MM.1S (cell line): ENCODE results near the gene NUDT21.

Source experiments
- DNase-seq: peaks from one replicate; pipeline ENCODE4 v3.0.0-alpha.2; 2015
- H2AFZ ChIP-seq: fragments of 300-600 bp; sonication (generic); 2 replicates; pipeline ENCODE4 v1.6.0; 2016; ENCODE audit warnings: antibody characterized with exemption, low read length
- H3F3A ChIP-seq: fragments of 300-600 bp; sonication (generic); 2 replicates; pipeline ENCODE4 v1.6.1; 2016; ENCODE audit warnings: mild to moderate bottlenecking, antibody characterized with exemption, low read length, moderate library complexity, mixed read lengths; ENCODE audit not compliant: insufficient read depth
- H3K27ac ChIP-seq: fragments of 300-600 bp; sonication (generic); 2 replicates; pipeline ENCODE4 v1.5.1; 2016; ENCODE audit warnings: mild to moderate bottlenecking, low read length
- H3K27me3 ChIP-seq: fragments of 300-600 bp; sonication (generic); replicated peaks from 2 replicates; pipeline ENCODE4 v1.6.0; 2016; ENCODE audit warnings: low read length; ENCODE audit not compliant: insufficient read depth
- H3K36me3 ChIP-seq: fragments of 300-600 bp; sonication (generic); replicated peaks from 2 replicates; pipeline ENCODE4 v1.6.1; 2016; ENCODE audit warnings: mild to moderate bottlenecking, low read length, mixed read lengths; ENCODE audit not compliant: insufficient read depth
- H3K4me1 ChIP-seq: fragments of 300-600 bp; sonication (generic); 2 replicates; pipeline ENCODE4 v1.6.1; 2016; ENCODE audit warnings: low read length, mixed read lengths
- H3K4me2 ChIP-seq: fragments of 300-600 bp; sonication (generic); 2 replicates; pipeline ENCODE4 v1.6.0; 2016; ENCODE audit warnings: low read depth, low read length
- H3K4me3 ChIP-seq: fragments of 300-600 bp; sonication (generic); 2 replicates; pipeline ENCODE4 v1.5.1; 2016; ENCODE audit warnings: low read length, mixed read lengths
- H3K79me2 ChIP-seq: fragments of 300-600 bp; sonication (generic); 2 replicates; pipeline ENCODE4 v1.6.1; 2016; ENCODE audit warnings: mixed run types, low read length, mixed read lengths
- H3K9ac ChIP-seq: fragments of 300-600 bp; sonication (generic); 2 replicates; pipeline ENCODE4 v1.6.1; 2016; ENCODE audit warnings: low read length, mixed read lengths
- H3K9me2 ChIP-seq: fragments of 300-600 bp; sonication (generic); replicated peaks from 2 replicates; pipeline ENCODE4 v1.6.1; 2016; ENCODE audit warnings: mild to moderate bottlenecking, low read length, mixed read lengths; ENCODE audit not compliant: insufficient read depth
- H3K9me3 ChIP-seq: fragments of 300-600 bp; sonication (generic); replicated peaks from 2 replicates; pipeline ENCODE4 v1.6.1; 2016; ENCODE audit warnings: mild to moderate bottlenecking, low read length, mixed read lengths; ENCODE audit not compliant: insufficient read depth
- H4K20me1 ChIP-seq: fragments of 300-600 bp; sonication (generic); 2 replicates; pipeline ENCODE4 v1.6.1; 2016; ENCODE audit warnings: mild to moderate bottlenecking, low read length, moderate library complexity, mixed read lengths; ENCODE audit not compliant: insufficient read depth
- EZH2 ChIP-seq: fragments of 300-600 bp; sonication (generic); optimal IDR thresholded peaks from 2 replicates; pipeline ENCODE3; 2017; ENCODE audit warnings: low read depth, mild to moderate bottlenecking, antibody characterized with exemption, low read length, mixed read lengths
- EZH2phosphoT487 ChIP-seq: fragments of 300-600 bp; sonication (generic); IDR thresholded peaks from 2 replicates; pipeline ENCODE4 v1.6.1; 2018; ENCODE audit warnings: antibody characterized with exemption, low read length
- TF ChIP-seq, protein P1 (sequence below): fragments of 300-600 bp; sonication (generic); IDR thresholded peaks from 2 replicates; pipeline ENCODE4 v1.5.1; 2016; ENCODE audit warnings: antibody characterized with exemption, low read length, mixed read lengths

The NUDT21 gene

DNA sequence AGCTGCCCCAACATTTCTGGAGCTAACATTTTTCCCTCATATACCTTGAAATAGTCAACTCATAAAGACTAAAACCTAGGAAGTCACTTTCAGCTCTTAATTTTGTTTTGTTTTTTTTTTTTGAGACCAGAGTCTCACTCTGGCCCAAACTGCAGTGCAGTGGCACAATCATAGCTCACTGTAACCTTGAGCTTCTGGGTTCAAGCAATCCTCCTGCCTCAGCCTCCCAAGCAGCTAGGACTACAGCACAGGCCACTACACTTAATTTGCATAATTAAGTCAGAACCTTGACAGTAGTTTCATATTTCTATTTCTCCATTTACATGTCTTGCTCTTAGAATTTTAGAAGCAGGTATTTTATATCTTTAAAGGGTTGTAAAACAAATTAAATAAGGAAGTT lies 30.5 kb downstream of the NUDT21 start:
- Histone ChIP-seq H3K9me2 (no peaks in the 10 kb centered on the region), H3K36me3 (no peaks in the 10 kb centered on the region), H3F3A (no peaks in the 10 kb centered on the region), H3K4me1 (peaks cover 4% of the 10 kb centered on the region; the same call in 1 of the 2 replicates), H3K4me2 (no peak overlapping the region), H3K9ac (no peak overlapping the region), H2AFZ (no peak overlapping the region), H4K20me1 (peaks cover 3% of the 10 kb centered on the region; the same call in 1 of the 2 replicates), H3K79me2 (peaks cover 82% of the 10 kb centered on the region), H3K27ac (no peak overlapping the region), H3K9me3 (no peaks in the 10 kb centered on the region), H3K4me3 (no peak overlapping the region), H3K27me3 (no peaks in the 10 kb centered on the region)
- TF ChIP-seq EZH2 = no peak
- no peak for TF ChIP-seq EZH2phosphoT487
- TF ChIP-seq, protein P1, sequence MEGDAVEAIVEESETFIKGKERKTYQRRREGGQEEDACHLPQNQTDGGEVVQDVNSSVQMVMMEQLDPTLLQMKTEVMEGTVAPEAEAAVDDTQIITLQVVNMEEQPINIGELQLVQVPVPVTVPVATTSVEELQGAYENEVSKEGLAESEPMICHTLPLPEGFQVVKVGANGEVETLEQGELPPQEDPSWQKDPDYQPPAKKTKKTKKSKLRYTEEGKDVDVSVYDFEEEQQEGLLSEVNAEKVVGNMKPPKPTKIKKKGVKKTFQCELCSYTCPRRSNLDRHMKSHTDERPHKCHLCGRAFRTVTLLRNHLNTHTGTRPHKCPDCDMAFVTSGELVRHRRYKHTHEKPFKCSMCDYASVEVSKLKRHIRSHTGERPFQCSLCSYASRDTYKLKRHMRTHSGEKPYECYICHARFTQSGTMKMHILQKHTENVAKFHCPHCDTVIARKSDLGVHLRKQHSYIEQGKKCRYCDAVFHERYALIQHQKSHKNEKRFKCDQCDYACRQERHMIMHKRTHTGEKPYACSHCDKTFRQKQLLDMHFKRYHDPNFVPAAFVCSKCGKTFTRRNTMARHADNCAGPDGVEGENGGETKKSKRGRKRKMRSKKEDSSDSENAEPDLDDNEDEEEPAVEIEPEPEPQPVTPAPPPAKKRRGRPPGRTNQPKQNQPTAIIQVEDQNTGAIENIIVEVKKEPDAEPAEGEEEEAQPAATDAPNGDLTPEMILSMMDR = no peak
- no peak for DNase-seq

DNA sequence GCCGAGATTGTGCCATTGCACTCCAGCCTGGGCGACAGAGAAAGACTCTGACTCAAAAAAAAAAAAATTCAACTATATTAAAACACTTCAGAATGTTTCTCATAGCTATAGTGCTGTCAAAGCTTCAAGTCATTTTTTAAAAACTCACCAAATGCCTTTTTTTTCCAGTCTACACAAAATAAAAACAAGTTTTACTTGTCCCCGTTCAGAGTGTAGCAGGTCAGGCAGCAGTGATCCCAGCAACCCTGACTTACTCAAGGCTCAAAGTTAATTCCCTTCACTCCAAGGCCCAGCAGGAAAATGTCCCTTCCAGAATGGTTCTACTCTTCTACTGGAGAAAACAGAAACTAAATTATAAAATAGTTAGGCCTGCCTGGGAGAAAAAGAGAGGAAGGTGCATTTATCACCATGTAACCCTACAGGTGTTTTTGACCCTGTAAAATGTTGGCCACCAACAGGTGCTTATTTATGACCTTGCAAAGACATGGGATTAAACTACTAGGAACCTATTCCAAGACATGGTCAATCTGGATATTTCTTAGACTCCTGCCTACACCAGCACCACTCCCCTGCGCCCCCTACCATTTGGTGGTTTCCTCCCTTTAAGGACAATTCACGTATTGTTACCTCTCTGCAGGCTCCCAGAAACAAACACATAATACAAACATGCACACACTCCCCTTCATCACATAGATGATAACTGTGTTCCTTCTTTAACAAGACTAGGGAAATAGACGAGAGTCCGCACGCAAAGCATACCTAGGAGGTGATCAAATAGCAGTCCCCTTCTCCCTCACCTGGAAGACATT lies 31.2 kb downstream of the NUDT21 start:
- H3K27me3 ChIP-seq = no peaks in the 10 kb centered on the region
- DNase-seq = no peak
- H4K20me1 ChIP-seq = peaks cover 3% of the 10 kb centered on the region; the same call in 1 of the 2 replicates
- H3K4me2 ChIP-seq = no peak overlapping the region
- no peak overlapping the region for H3K4me3 ChIP-seq
- no peaks in the 10 kb centered on the region for H3K9me3 ChIP-seq
- no peak overlapping the region for H3K27ac ChIP-seq
- H3F3A ChIP-seq = no peaks in the 10 kb centered on the region
- peaks cover 89% of the 10 kb centered on the region for H3K79me2 ChIP-seq
- H3K4me1 ChIP-seq = peaks cover 4% of the 10 kb centered on the region; the same call in 1 of the 2 replicates
- H2AFZ ChIP-seq = no peak overlapping the region
- no peak overlapping the region for H3K9ac ChIP-seq
- no peaks in the 10 kb centered on the region for H3K9me2 ChIP-seq
- H3K36me3 ChIP-seq = no peaks in the 10 kb centered on the region
- TF ChIP-seq EZH2phosphoT487 (no peak), EZH2 (no peak)
- TF ChIP-seq, protein P1 = no peak

DNA sequence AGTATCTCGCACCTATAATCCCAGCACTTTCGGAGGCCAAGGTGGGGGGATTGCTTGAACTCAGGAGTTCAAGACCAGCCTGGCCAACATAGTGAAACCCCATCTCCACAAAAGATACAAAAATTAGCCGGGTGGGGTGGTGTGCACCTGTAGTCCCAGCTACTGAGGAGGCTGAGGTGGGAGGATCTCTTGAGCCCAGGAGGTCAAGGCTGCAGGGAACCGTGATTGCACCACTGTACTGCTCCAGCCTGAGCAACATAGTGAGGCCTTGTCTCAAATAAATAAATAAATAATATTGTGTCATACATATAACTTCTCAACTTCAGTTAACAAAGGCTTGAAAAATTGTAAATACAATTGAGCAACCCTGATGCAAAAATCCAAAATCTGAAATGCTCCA lies 34.0 kb downstream of the NUDT21 start:
- Histone ChIP-seq H3K9ac (no peak overlapping the region), H3K9me2 (no peaks in the 10 kb centered on the region), H3K4me1 (peaks cover 4% of the 10 kb centered on the region; the same call in 1 of the 2 replicates), H3K27ac (no peak overlapping the region), H3F3A (no peaks in the 10 kb centered on the region), H3K27me3 (no peaks in the 10 kb centered on the region), H3K4me2 (no peak overlapping the region), H4K20me1 (peaks cover 3% of the 10 kb centered on the region; the same call in 1 of the 2 replicates), H3K79me2 (peaks cover 66% of the 10 kb centered on the region), H3K36me3 (no peaks in the 10 kb centered on the region), H3K4me3 (no peak overlapping the region), H2AFZ (no peak overlapping the region), H3K9me3 (no peaks in the 10 kb centered on the region)
- no peak for DNase-seq
- TF ChIP-seq EZH2 = no peak

DNA sequence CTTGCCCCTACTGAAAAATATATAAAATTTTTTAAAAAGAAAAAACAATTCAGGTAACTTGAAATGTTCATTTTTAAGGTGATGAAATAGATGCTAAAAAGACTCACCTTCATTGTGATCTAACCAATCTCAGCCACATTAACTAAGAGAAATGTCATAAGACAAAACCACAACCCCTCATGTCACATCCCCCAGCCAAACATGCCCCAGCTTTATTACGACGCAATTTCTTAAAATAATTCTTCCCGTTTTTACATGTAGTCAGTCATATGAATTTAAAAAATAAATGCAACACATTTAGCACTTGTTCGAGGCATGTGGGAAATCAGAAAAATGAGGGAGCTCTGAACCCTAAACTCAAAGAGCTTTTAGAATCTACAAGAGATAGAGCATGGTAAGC lies 35.3 kb downstream of the NUDT21 start:
- Histone ChIP-seq H3K4me1 (no peaks in the 10 kb centered on the region), H3K27me3 (no peaks in the 10 kb centered on the region), H3F3A (no peaks in the 10 kb centered on the region), H3K27ac (no peak overlapping the region), H3K9me3 (no peaks in the 10 kb centered on the region), H3K79me2 (peaks cover 53% of the 10 kb centered on the region), H3K36me3 (no peaks in the 10 kb centered on the region; the same call in 1 of the 2 replicates), H3K9ac (no peak overlapping the region), H3K4me2 (no peak overlapping the region), H3K9me2 (no peaks in the 10 kb centered on the region), H4K20me1 (peaks cover 3% of the 10 kb centered on the region; the same call in 1 of the 2 replicates), H2AFZ (no peak overlapping the region), H3K4me3 (no peak overlapping the region)
- DNase-seq = no peak
- TF ChIP-seq EZH2phosphoT487 = no peak
- TF ChIP-seq, protein P1 = no peak
- TF ChIP-seq EZH2 = no peak
